Upper lobe of left lung (tissue), 6 donors: ENCODE results near the gene RHOG. TPM values are rescaled to one million over a fixed set of nuclear protein-coding genes. Genes with fewer than 3 reads are reported as not detected.

Source experiments
- ATAC-seq, 2 donors: fragments of 200-7000 bp; cut with Tn5 transposase; one replicate each; pipeline ENCODE4 v1.9.1; 2022; ENCODE audit warnings: mild to moderate bottlenecking in 2 of 2, moderate library complexity in 2 of 2; ENCODE audit not compliant: low FRiP score in 2 of 2
- DNase-seq, 2 donors: peaks; one replicate each; pipeline ENCODE4 v3.0.0-alpha.2; 2019 to 2020
- H3K27ac ChIP-seq, 4 donors: fragments of 200-600 bp; sonication (generic); one replicate each; pipeline ENCODE4 v1.5.1; 2016 to 2019
- H3K27me3 ChIP-seq, 4 donors: fragments of 200-600 bp; sonication (generic); one replicate each; pipeline ENCODE4 v1.5.1; 2017 to 2019
- H3K36me3 ChIP-seq, 4 donors: fragments of 200-600 bp; sonication (generic); one replicate each; pipeline ENCODE4 v1.5.1; 2016 to 2019
- H3K4me1 ChIP-seq, 4 donors: fragments of 200-600 bp; sonication (generic); one replicate each; pipeline ENCODE4 v1.5.1; 2018 to 2019
- H3K4me3 ChIP-seq, 4 donors: fragments of 200-600 bp; sonication (generic); one replicate each; pipeline ENCODE4 v1.5.1; 2017 to 2019; ENCODE audit warnings: mild to moderate bottlenecking in 2 of 4, moderate library complexity in 1 of 4
- H3K9me3 ChIP-seq, 4 donors: fragments of 200-600 bp; sonication (generic); one replicate each; pipeline ENCODE4 v1.5.1; 2018 to 2019
- EP300 ChIP-seq, 4 donors: sonication (generic); formaldehyde crosslinking; IDR thresholded peaks; one replicate each; pipeline ENCODE4 v1.5.1; 2017; ENCODE audit warnings: antibody characterized with exemption in 4 of 4, control low read depth in 2 of 4
- POLR2A ChIP-seq, 4 donors: fragments of 450-650 bp; IDR thresholded peaks; one replicate each; pipeline ENCODE4 v1.5.1; 2016 to 2017; ENCODE audit warnings: antibody characterized with exemption in 4 of 4, mild to moderate bottlenecking in 2 of 4
- POLR2AphosphoS5 ChIP-seq, 2 donors: sonication (generic); formaldehyde crosslinking; IDR thresholded peaks; one replicate each; pipeline ENCODE4 v1.5.1; 2017; ENCODE audit warnings: antibody characterized with exemption in 2 of 2
- WGBS, 2 donors: methylation state at CpG; one replicate each; pipeline ENCODE4 v1.1.5; 2017 to 2018; 5-methylcytosine and 5-hydroxymethylcytosine counted together
- total RNA-seq, 6 donors: library from RNA; depleted of rRNA in 4 of 6; stranded (reverse); fragments of >200 nt in 4 of 6; gene quantifications; one replicate each; pipeline versions ENCODE4 v1.1.0 to v1.2.1, GENCODE V29; 2016 to 2021
- TF ChIP-seq, protein P1 (sequence below), 6 experiments: fragments of 450-650 bp in 4 of 6; fragments of 200-600 bp in 2 of 6; sonication (generic) in 2 of 6; IDR thresholded peaks; one replicate each; pipeline ENCODE4 v1.5.1; 2016 to 2019; ENCODE audit warnings: antibody characterized with exemption in 6 of 6
- donor health status: DM: no; HTN: no; CAD: no; lungs with moderate emphysema.
- donor health status: DM: no; HTN: yes; CAD: no; lungs with severe emphysema.

Gene RHOG
- total RNA-seq, 6 donors from 2014 or later = 67.0 to 137 (median 85.1) TPM

DNA sequence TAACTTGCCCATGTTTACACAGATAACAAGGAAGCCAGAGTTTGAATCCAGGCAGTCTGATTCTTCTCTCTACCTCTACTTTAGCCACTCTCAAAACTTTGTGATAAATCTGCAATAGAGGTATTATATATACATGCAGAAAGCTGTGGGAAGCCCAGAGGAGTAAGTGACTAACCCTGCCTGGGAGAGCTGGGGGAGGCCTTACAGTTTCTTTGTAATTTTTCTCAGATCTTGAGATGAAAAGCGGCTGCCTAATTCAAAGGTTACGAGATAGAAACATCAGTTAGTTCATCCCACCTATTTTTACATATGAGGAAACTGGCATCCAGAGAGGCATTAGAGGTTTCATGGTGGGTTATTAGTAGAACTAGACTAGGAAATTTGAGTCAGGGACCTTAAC is 19.6 kb upstream of the RHOG start:
- WGBS, 2 donors = 83 to 96% methylated on average over 2 of the region's 2 CpGs
- Histone ChIP-seq H3K4me3 (no peak overlapping the region), H3K4me1 (peaks cover 61 to 74% (median 65%) of the 10 kb centered on the region in 4 donors), H3K27me3 (no peaks in the 10 kb centered on the region), H3K27ac (peak overlapping the region in 2 of 4 donors; percentile 15 to 33), H3K36me3 (no peaks in the 10 kb centered on the region), H3K9me3 (no peaks in the 10 kb centered on the region)
- DNase-seq = no peak
- ATAC-seq = no peak
- TF ChIP-seq, protein P1, sequence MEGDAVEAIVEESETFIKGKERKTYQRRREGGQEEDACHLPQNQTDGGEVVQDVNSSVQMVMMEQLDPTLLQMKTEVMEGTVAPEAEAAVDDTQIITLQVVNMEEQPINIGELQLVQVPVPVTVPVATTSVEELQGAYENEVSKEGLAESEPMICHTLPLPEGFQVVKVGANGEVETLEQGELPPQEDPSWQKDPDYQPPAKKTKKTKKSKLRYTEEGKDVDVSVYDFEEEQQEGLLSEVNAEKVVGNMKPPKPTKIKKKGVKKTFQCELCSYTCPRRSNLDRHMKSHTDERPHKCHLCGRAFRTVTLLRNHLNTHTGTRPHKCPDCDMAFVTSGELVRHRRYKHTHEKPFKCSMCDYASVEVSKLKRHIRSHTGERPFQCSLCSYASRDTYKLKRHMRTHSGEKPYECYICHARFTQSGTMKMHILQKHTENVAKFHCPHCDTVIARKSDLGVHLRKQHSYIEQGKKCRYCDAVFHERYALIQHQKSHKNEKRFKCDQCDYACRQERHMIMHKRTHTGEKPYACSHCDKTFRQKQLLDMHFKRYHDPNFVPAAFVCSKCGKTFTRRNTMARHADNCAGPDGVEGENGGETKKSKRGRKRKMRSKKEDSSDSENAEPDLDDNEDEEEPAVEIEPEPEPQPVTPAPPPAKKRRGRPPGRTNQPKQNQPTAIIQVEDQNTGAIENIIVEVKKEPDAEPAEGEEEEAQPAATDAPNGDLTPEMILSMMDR (IDR thresholded peaks at IDR 0.05) = no peak
- TF ChIP-seq POLR2A (IDR thresholded peaks at IDR 0.05) (no peak), EP300 (IDR thresholded peaks at IDR 0.05) (no peak), POLR2AphosphoS5 (IDR thresholded peaks at IDR 0.05) (no peak)

- TF ChIP-seq, protein P1 (IDR thresholded peaks at IDR 0.05) = no peak
- no peak for TF ChIP-seq POLR2AphosphoS5 (IDR thresholded peaks at IDR 0.05)
- TF ChIP-seq POLR2A (IDR thresholded peaks at IDR 0.05) = no peak
- no peak for TF ChIP-seq EP300 (IDR thresholded peaks at IDR 0.05)
- 61 to 75% methylated on average over 2 to 4 of the region's 4 CpGs for WGBS, 2 donors
- H3K27me3 ChIP-seq = no peaks in the 10 kb centered on the region
- peak in 1 of 2 donors; percentile 56 for DNase-seq
- peaks cover 56 to 69% (median 60%) of the 10 kb centered on the region in 4 donors for H3K4me1 ChIP-seq
- peak overlapping the region in 1 of 4 donors; percentile 3 for H3K4me3 ChIP-seq
- H3K9me3 ChIP-seq = no peaks in the 10 kb centered on the region
- no peaks in the 10 kb centered on the region for H3K36me3 ChIP-seq
- ATAC-seq = no peak
- peak overlapping the region in 3 of 4 donors; percentile 9 to 59 (median 13) for H3K27ac ChIP-seq
These were observed 18.7 kb upstream of the RHOG start for GRCh38 chr11:3859373-3859881.

DNA sequence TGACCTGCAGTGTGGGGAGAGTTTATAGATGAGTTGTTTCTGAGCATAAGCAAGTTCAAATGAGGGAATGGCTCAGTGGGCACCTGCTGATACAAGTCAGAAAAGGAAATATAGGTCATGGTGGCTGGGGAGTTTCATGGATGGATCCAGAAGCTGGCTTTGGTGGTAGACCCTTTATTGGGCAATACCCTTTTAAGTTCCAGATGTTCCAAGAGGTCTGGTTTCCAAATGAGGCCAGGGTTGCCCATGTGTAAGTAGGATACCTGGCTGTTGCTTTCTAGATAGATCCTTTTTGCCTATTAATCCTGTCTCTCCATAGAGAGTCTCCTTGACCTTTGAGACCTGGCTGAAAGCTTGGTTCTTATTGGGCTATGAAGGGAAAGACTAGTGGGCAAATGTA is 16.9 kb upstream of the RHOG start:
- Histone ChIP-seq H3K4me3 (peak overlapping the region in 3 of 4 donors; percentile 1 to 93 (median 5)), H3K27ac (peak overlapping the region in 1 of 4 donors; percentile 49)
- TF ChIP-seq POLR2AphosphoS5 (IDR thresholded peaks at IDR 0.05) (no peak), EP300 (IDR thresholded peaks at IDR 0.05) (no peak), POLR2A (IDR thresholded peaks at IDR 0.05) (no peak)
- TF ChIP-seq, protein P1 (IDR thresholded peaks at IDR 0.05) = no peak

GRCh38 chr11:3856856-3857553 is 16.2 kb upstream of the RHOG start:
- no peaks in the 10 kb centered on the region for H3K27me3 ChIP-seq
- ATAC-seq (no peak), DNase-seq (no peak)
- H3K4me1 ChIP-seq = peaks cover 57 to 66% (median 62%) of the 10 kb centered on the region in 4 donors
- 66 to 75% methylated on average over 5 of the region's 5 CpGs for WGBS, 2 donors
- no peaks in the 10 kb centered on the region for H3K9me3 ChIP-seq
- H3K27ac ChIP-seq = peak overlapping the region in 3 of 4 donors; percentile 93 to 99 (median 99)
- TF ChIP-seq POLR2A (IDR thresholded peaks at IDR 0.05) = no peak
- no peak for TF ChIP-seq POLR2AphosphoS5 (IDR thresholded peaks at IDR 0.05)
- peak overlapping the region in 3 of 4 donors; percentile 64 to 93 (median 86) for H3K4me3 ChIP-seq
- H3K36me3 ChIP-seq = no peaks in the 10 kb centered on the region

More for the DNA sequence above, 16.9 kb upstream of the RHOG start:
- Histone ChIP-seq H3K36me3 (no peaks in the 10 kb centered on the region), H3K4me1 (peaks cover 58 to 70% (median 62%) of the 10 kb centered on the region in 4 donors), H3K9me3 (no peaks in the 10 kb centered on the region), H3K27me3 (no peaks in the 10 kb centered on the region)
- no peak for DNase-seq
- no peak for ATAC-seq

GRCh38 chr11:3855808-3856491 is 15.2 kb upstream of the RHOG start:
- TF ChIP-seq, protein P1 (IDR thresholded peaks at IDR 0.05) = no peak
- ATAC-seq (peak; percentile 20 to 42), DNase-seq (peak in 1 of 2 donors; percentile 65)
- Histone ChIP-seq H3K9me3 (no peaks in the 10 kb centered on the region), H3K36me3 (no peaks in the 10 kb centered on the region), H3K4me1 (peaks cover 50 to 57% (median 54%) of the 10 kb centered on the region in 4 donors), H3K27me3 (no peaks in the 10 kb centered on the region), H3K27ac (peak overlapping the region; percentile 93 to 99 (median 98)), H3K4me3 (peak overlapping the region; percentile 64 to 93 (median 81))
- 0 to 7% methylated on average over 22 to 36 of the region's 40 CpGs for WGBS, 2 donors
